H9 (cell line): Measurements from ENCODE around the gene IMMP1L. TPM values are rescaled to one million over a fixed set of nuclear protein-coding genes. Genes with fewer than 3 reads are reported as not detected.

Experiments used
- DNase-seq: peaks from one replicate; pipeline ENCODE4 v3.0.0-alpha.2; 2017
- H2AFZ ChIP-seq: one replicate; pipeline ENCODE4 v1.6.1; 2013; ENCODE audit warnings: mild to moderate bottlenecking, low read length, control low read depth, moderate library complexity
- H2AK5ac ChIP-seq: 2 replicates; pipeline ENCODE4 v1.6.1; 2013; ENCODE audit warnings: low read length, control low read depth, mixed read lengths; ENCODE audit not compliant: insufficient read length
- H2BK120ac ChIP-seq: one replicate; pipeline ENCODE4 v1.6.1; 2013; ENCODE audit warnings: low read depth, mild to moderate bottlenecking, low read length, control low read depth, inconsistent platforms; ENCODE audit not compliant: poor library complexity, severe bottlenecking
- H2BK12ac ChIP-seq: 2 replicates; pipeline ENCODE4 v1.6.1; 2013; ENCODE audit warnings: low read length, control low read depth, mixed read lengths, low read depth; ENCODE audit not compliant: insufficient read length
- H2BK15ac ChIP-seq: 2 replicates; pipeline ENCODE4 v1.6.1; 2013; ENCODE audit warnings: low read depth, low read length, control low read depth
- H2BK20ac ChIP-seq: one replicate; pipeline ENCODE4 v1.6.1; 2013; ENCODE audit warnings: low read depth, mild to moderate bottlenecking, low read length, control low read depth, inconsistent platforms; ENCODE audit not compliant: poor library complexity, severe bottlenecking
- H2BK5ac ChIP-seq: 2 replicates; pipeline ENCODE4 v1.6.1; 2013; ENCODE audit warnings: low read length, control low read depth, mixed read lengths; ENCODE audit not compliant: insufficient read length
- H3K14ac ChIP-seq: 2 replicates; pipeline ENCODE4 v1.6.1; 2013; ENCODE audit warnings: low read length, control low read depth; ENCODE audit not compliant: insufficient read depth
- H3K18ac ChIP-seq: 2 replicates; pipeline ENCODE4 v1.6.1; 2013; ENCODE audit warnings: low read depth, mild to moderate bottlenecking, mixed read lengths, low read length, control low read depth; ENCODE audit not compliant: insufficient read length
- H3K23ac ChIP-seq: 2 replicates; pipeline ENCODE4 v1.6.1; 2013; ENCODE audit warnings: low read length, control low read depth, mixed read lengths, low read depth; ENCODE audit not compliant: insufficient read length
- H3K23me2 ChIP-seq: 2 replicates; pipeline ENCODE4 v1.6.1; 2013; ENCODE audit warnings: low read depth, mild to moderate bottlenecking, mixed read lengths, low read length, control low read depth; ENCODE audit not compliant: insufficient read length, poor library complexity, severe bottlenecking
- H3K27ac ChIP-seq: 2 replicates; pipeline ENCODE4 v1.5.1; 2013; ENCODE audit warnings: low read length, control low read depth, mixed read lengths, low read depth; ENCODE audit not compliant: insufficient read length
- H3K27me3 ChIP-seq: 2 replicates; pipeline ENCODE4 v1.6.1; 2013; ENCODE audit warnings: low read length, control low read depth, inconsistent platforms; ENCODE audit not compliant: insufficient read depth
- H3K4ac ChIP-seq: 2 replicates; pipeline ENCODE4 v1.6.1; 2013; ENCODE audit warnings: low read depth, mild to moderate bottlenecking, control low read depth, inconsistent platforms, low read length, moderate library complexity
- H3K4me1 ChIP-seq: 2 replicates; pipeline ENCODE4 v1.6.1; 2013; ENCODE audit warnings: low read length, control low read depth, inconsistent platforms; ENCODE audit not compliant: insufficient read depth
- H3K4me2 ChIP-seq: 2 replicates; pipeline ENCODE4 v1.6.1; 2013; ENCODE audit warnings: low read length, control low read depth, mixed read lengths; ENCODE audit not compliant: insufficient read length, insufficient read depth
- H3K56ac ChIP-seq: 2 replicates; pipeline ENCODE4 v1.6.1; 2013; ENCODE audit warnings: low read depth, mild to moderate bottlenecking, mixed read lengths, low read length, control low read depth; ENCODE audit not compliant: insufficient read length
- H3K79me1 ChIP-seq: 2 replicates; pipeline ENCODE4 v1.6.1; 2013; ENCODE audit warnings: low read depth, mild to moderate bottlenecking, moderate library complexity, low read length, control low read depth, inconsistent platforms; ENCODE audit not compliant: insufficient read depth, poor library complexity, severe bottlenecking
- H3K79me2 ChIP-seq: 2 replicates; pipeline ENCODE4 v1.6.1; 2013; ENCODE audit warnings: low read length, control low read depth, inconsistent platforms; ENCODE audit not compliant: insufficient read depth
- H3K9ac ChIP-seq: 2 replicates; pipeline ENCODE4 v1.6.1; 2013; ENCODE audit warnings: low read length, control low read depth, mixed read lengths; ENCODE audit not compliant: insufficient read length; ENCODE audit errors: extremely low read depth
- H3K9me3 ChIP-seq: one replicate; pipeline ENCODE4 v1.6.1; 2013; ENCODE audit warnings: low read depth, low read length, inconsistent platforms; ENCODE audit not compliant: control insufficient read depth
- H3T11ph ChIP-seq: one replicate; pipeline ENCODE4 v1.6.1; 2013; ENCODE audit warnings: mild to moderate bottlenecking, low read length, control low read depth, inconsistent platforms
- H4K20me1 ChIP-seq: one replicate; pipeline ENCODE4 v1.6.1; 2013; ENCODE audit not compliant: control insufficient read depth, insufficient read length, insufficient read depth
- H4K5ac ChIP-seq: 2 replicates; pipeline ENCODE4 v1.6.1; 2013; ENCODE audit warnings: low read depth, mild to moderate bottlenecking, mixed read lengths, low read length, control low read depth; ENCODE audit not compliant: insufficient read length
- H4K8ac ChIP-seq: replicated peaks from 2 replicates; pipeline ENCODE4 v1.6.1; 2013; ENCODE audit warnings: low read length, control low read depth, mixed read lengths, low read depth; ENCODE audit not compliant: insufficient read length
- H4K91ac ChIP-seq: 2 replicates; pipeline ENCODE4 v1.6.1; 2013; ENCODE audit warnings: low read depth, mild to moderate bottlenecking, moderate library complexity, mixed read lengths, low read length, control low read depth; ENCODE audit not compliant: insufficient read length
- H3K27ac Mint-ChIP-seq, 3 experiments: 2 replicates in 2 of 3; 3 replicates in 1 of 3; pipeline ENCODE4 v1.8.0; 2020 to 2021; ENCODE audit warnings: mixed read lengths in 3 of 3, mild to moderate bottlenecking in 1 of 3, moderate library complexity in 1 of 3
- H3K27me3 Mint-ChIP-seq: 2 replicates; pipeline ENCODE4 v1.8.0; 2021; ENCODE audit warnings: low read depth, mild to moderate bottlenecking, moderate library complexity, mixed read lengths
- H3K36me3 Mint-ChIP-seq, 3 experiments: 2 replicates in 2 of 3; 3 replicates in 1 of 3; pipeline ENCODE4 v1.8.0; 2020 to 2021; ENCODE audit warnings: low read depth in 3 of 3, mixed read lengths in 3 of 3; ENCODE audit not compliant: insufficient read depth in 1 of 3
- H3K4me1 Mint-ChIP-seq, 2 experiments: 2 replicates each; pipeline ENCODE4 v1.8.0; 2020; ENCODE audit warnings: mixed read lengths in 2 of 2
- H3K4me3 Mint-ChIP-seq, 2 experiments: 2 replicates in 1 of 2; 3 replicates in 1 of 2; pipeline ENCODE4 v1.8.0; 2020 to 2021; ENCODE audit warnings: mild to moderate bottlenecking in 2 of 2, mixed read lengths in 2 of 2, moderate library complexity in 1 of 2
- H3K9me3 Mint-ChIP-seq, 2 experiments: 2 replicates in 1 of 2; 3 replicates in 1 of 2; pipeline ENCODE4 v1.8.0; 2020; ENCODE audit warnings: mild to moderate bottlenecking in 2 of 2, mixed read lengths in 2 of 2, moderate library complexity in 1 of 2
- WGBS: extraction: QIAGEN DNeasy Blood & Tissue Kit; methylation state at CpG from one replicate; pipeline ENCODE4 v1.1.7; 2013; ENCODE audit warnings: missing lambda C conversion rate, low lambda C conversion rate, mixed read lengths; ENCODE audit not compliant: insufficient read length; ENCODE audit errors: extremely low coverage; 5-methylcytosine and 5-hydroxymethylcytosine counted together
- total RNA-seq: library from RNA; stranded (reverse); gene quantifications from 2 replicates; pipeline ENCODE4 v1.2.1, GENCODE V29; 2021
- TF ChIP-seq, protein P1 (sequence below): fragments of 200-600 bp; sonication (generic); conservative IDR thresholded peaks from 3 replicates; pipeline ENCODE4 v1.8.0; 2021; ENCODE audit warnings: antibody characterized with exemption, mild to moderate bottlenecking

The IMMP1L gene
- total RNA-seq, 1 experiment from 2014 or later: 27.0 TPM

- no peak overlapping the region for H3K4me3 Mint-ChIP-seq
- Histone ChIP-seq H3K4me1 (no peaks in the 10 kb centered on the region), H2BK20ac (no peak overlapping the region), H3K79me1 (no peaks in the 10 kb centered on the region), H2AK5ac (no peak overlapping the region), H3K18ac (no peak overlapping the region), H3K27me3 (no peaks in the 10 kb centered on the region), H3K4ac (no peak overlapping the region), H3T11ph (no peak overlapping the region), H3K9ac (no peak overlapping the region), H2BK5ac (no peak overlapping the region), H4K20me1 (no peaks in the 10 kb centered on the region), H4K8ac (no peak overlapping the region), H4K91ac (no peak overlapping the region), H3K9me3 (no peaks in the 10 kb centered on the region), H3K23me2 (no peaks in the 10 kb centered on the region), H3K23ac (no peak overlapping the region), H3K56ac (no peak overlapping the region), H2BK12ac (no peak overlapping the region), H2BK120ac (no peak overlapping the region), H3K14ac (no peak overlapping the region), H4K5ac (no peak overlapping the region), H3K27ac (no peak overlapping the region), H3K4me2 (no peak overlapping the region), H2AFZ (no peak overlapping the region), H2BK15ac (no peak overlapping the region), H3K79me2 (no peaks in the 10 kb centered on the region; the same call in 1 of the 2 replicates)
- H3K4me1 Mint-ChIP-seq: no peaks in the 10 kb centered on the region
- no CpG with 5 or more reads among the region's 3 CpGs for whole genome bisulfite sequencing
- DNase-seq: no peak
- no peak overlapping the region for H3K27ac Mint-ChIP-seq
- H3K27me3 Mint-ChIP-seq: no peaks in the 10 kb centered on the region
- peaks cover 33 to 59% (median 38%) of the 10 kb centered on the region in 3 experiments for H3K36me3 Mint-ChIP-seq
- TF ChIP-seq, protein P1, sequence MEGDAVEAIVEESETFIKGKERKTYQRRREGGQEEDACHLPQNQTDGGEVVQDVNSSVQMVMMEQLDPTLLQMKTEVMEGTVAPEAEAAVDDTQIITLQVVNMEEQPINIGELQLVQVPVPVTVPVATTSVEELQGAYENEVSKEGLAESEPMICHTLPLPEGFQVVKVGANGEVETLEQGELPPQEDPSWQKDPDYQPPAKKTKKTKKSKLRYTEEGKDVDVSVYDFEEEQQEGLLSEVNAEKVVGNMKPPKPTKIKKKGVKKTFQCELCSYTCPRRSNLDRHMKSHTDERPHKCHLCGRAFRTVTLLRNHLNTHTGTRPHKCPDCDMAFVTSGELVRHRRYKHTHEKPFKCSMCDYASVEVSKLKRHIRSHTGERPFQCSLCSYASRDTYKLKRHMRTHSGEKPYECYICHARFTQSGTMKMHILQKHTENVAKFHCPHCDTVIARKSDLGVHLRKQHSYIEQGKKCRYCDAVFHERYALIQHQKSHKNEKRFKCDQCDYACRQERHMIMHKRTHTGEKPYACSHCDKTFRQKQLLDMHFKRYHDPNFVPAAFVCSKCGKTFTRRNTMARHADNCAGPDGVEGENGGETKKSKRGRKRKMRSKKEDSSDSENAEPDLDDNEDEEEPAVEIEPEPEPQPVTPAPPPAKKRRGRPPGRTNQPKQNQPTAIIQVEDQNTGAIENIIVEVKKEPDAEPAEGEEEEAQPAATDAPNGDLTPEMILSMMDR: no peak
- peaks cover 23 to 27% of the 10 kb centered on the region in 2 experiments for H3K9me3 Mint-ChIP-seq
These were observed 45.0 kb downstream of the IMMP1L start for GRCh38 chr11:31464436-31464835.
